Tibial nerve (tissue), 3 donors: ENCODE measurements around the gene SELENOS.

ENCODE experiments used
- POLR2A ChIP-seq, 2 donors: fragments of 450-650 bp; IDR thresholded peaks; one replicate each; pipeline ENCODE4 v1.6.1; 2017; ENCODE audit warnings: antibody characterized with exemption in 2 of 2, mild to moderate bottlenecking in 2 of 2, moderate library complexity in 2 of 2
- TF ChIP-seq, protein P1 (sequence below), 5 experiments: fragments of 200-600 bp in 3 of 5; fragments of 450-650 bp in 2 of 5; sonication (generic) in 3 of 5; IDR thresholded peaks; one replicate each; pipeline ENCODE4 v1.5.1; 2016 to 2019; ENCODE audit warnings: antibody characterized with exemption in 5 of 5, mild to moderate bottlenecking in 3 of 5, moderate library complexity in 2 of 5

- TF ChIP-seq, protein P1, sequence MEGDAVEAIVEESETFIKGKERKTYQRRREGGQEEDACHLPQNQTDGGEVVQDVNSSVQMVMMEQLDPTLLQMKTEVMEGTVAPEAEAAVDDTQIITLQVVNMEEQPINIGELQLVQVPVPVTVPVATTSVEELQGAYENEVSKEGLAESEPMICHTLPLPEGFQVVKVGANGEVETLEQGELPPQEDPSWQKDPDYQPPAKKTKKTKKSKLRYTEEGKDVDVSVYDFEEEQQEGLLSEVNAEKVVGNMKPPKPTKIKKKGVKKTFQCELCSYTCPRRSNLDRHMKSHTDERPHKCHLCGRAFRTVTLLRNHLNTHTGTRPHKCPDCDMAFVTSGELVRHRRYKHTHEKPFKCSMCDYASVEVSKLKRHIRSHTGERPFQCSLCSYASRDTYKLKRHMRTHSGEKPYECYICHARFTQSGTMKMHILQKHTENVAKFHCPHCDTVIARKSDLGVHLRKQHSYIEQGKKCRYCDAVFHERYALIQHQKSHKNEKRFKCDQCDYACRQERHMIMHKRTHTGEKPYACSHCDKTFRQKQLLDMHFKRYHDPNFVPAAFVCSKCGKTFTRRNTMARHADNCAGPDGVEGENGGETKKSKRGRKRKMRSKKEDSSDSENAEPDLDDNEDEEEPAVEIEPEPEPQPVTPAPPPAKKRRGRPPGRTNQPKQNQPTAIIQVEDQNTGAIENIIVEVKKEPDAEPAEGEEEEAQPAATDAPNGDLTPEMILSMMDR (IDR thresholded peaks at IDR 0.05), result no peak
- TF ChIP-seq POLR2A (IDR thresholded peaks at IDR 0.05), result no peak
Measured at GRCh38 chr15:101237251-101237650, 40.0 kb downstream of the SELENOS start.
